ENCODE data around the gene FBXO4. TPM values are rescaled to one million over a fixed set of nuclear protein-coding genes. Genes with fewer than 3 reads are reported as not detected.

The FBXO4 gene
- total and polyA plus RNA-seq, 2 of the 8 experiments (the other 6 are each of a cell fraction or from before 2014, with no cell fraction given), result 0.60 to 0.88 TPM

GRCh38 chr5:41921874-41922273 lies 3.2 kb upstream of the FBXO4 start:
- no peak overlapping the region for H2BK20ac ChIP-seq (ENCODE audit: low read length)
- H2AFZ ChIP-seq (ENCODE audit: low read length), result no peak overlapping the region
- H3K4ac ChIP-seq (replicated peaks; ENCODE audit: insufficient read length, low read depth, low read length), result no peak overlapping the region
- DNase-seq (ENCODE audit: low read depth in 1 of 2, low spot score in 2 of 2), result no peak
- no peaks in the 10 kb centered on the region for H3K79me2 ChIP-seq (ENCODE audit: control insufficient read depth in 1 of 2, insufficient read depth in 2 of 2, low read length in 2 of 2)
- no peaks in the 10 kb centered on the region for H4K20me1 ChIP-seq (replicated peaks in 1 of 2; ENCODE audit: control insufficient read depth in 1 of 2, insufficient read depth in 2 of 2, low read length in 2 of 2)
- no peak overlapping the region for H3K56ac ChIP-seq (replicated peaks; ENCODE audit: insufficient read length, low read depth, low read length)
- H3K23ac ChIP-seq (ENCODE audit: insufficient read length), result no peak overlapping the region
- H4K5ac ChIP-seq (ENCODE audit: insufficient read length, low read depth, low read length), result no peak overlapping the region
- H4K91ac ChIP-seq (replicated peaks; ENCODE audit: insufficient read length, low read length), result no peak overlapping the region
- no peak overlapping the region for H3K9ac ChIP-seq (replicated peaks in 1 of 4; ENCODE audit: extremely low read depth in 1 of 4, low read depth in 3 of 4, low read length in 3 of 4)
- no peak overlapping the region for H2BK120ac ChIP-seq (replicated peaks; ENCODE audit: low read depth, low read length)
- no peaks in the 10 kb centered on the region for H3K79me1 ChIP-seq (ENCODE audit: low read depth, low read length)
- no peaks in the 10 kb centered on the region for H3K9me3 ChIP-seq (ENCODE audit: insufficient read depth in 2 of 2, low read depth in 1 of 2, low read length in 1 of 2)
- H3K18ac ChIP-seq (ENCODE audit: extremely low read depth, low read length), result no peak overlapping the region
- no peak overlapping the region for H2BK15ac ChIP-seq (ENCODE audit: low read length)
- H3K36me3 ChIP-seq (ENCODE audit: control insufficient read depth in 2 of 4, insufficient read depth in 4 of 4, low read length in 3 of 4), result peaks cover 2 to 25% (median 16%) of the 10 kb centered on the region in 4 experiments; a peak in 7 of 8 replicates
- no peak overlapping the region for H3K4me2 ChIP-seq (ENCODE audit: insufficient read depth in 1 of 2, low read depth in 2 of 2, low read length in 2 of 2)
- no peak overlapping the region for H2BK12ac ChIP-seq (ENCODE audit: low read depth, low read length)
- no peak overlapping the region for H2BK5ac ChIP-seq (ENCODE audit: low read depth, low read length)
- H3K4me3 ChIP-seq (ENCODE audit: extremely low read depth in 1 of 4, insufficient read depth in 2 of 4, low read depth in 3 of 4, low read length in 4 of 4), result no peak overlapping the region
- H3K27me3 ChIP-seq (replicated peaks in 1 of 4; ENCODE audit: control insufficient read depth in 3 of 4, extremely low read depth in 1 of 4, insufficient read depth in 3 of 4, low read length in 3 of 4), result no peaks in the 10 kb centered on the region
- no peak overlapping the region for H4K8ac ChIP-seq (ENCODE audit: extremely low read depth, insufficient read depth, low read length)
- peaks cover 0 to 3% (median 0%) of the 10 kb centered on the region in 4 experiments; a peak in 2 of 7 replicates for H3K4me1 ChIP-seq (replicated peaks in 1 of 4; ENCODE audit: control insufficient read depth in 3 of 4, insufficient read depth in 4 of 4, low read length in 3 of 4)
- no peak overlapping the region for H3K27ac ChIP-seq (ENCODE audit: low read depth, low read length)
- no peak overlapping the region for H2AK5ac ChIP-seq (ENCODE audit: low read depth, low read length)
- ChIA-PET POLR2A (ENCODE audit: partially characterized antibody) (no interaction called here), CTCF (ENCODE audit: partially characterized antibody) (no interaction called here)
- no peak overlapping the region for H3K14ac ChIP-seq (ENCODE audit: insufficient read length)
- 78% methylated on average over 1 of the region's 1 CpG; no CpG with 5 or more reads in 1 of the 2 experiments for WGBS, 2 experiments (ENCODE audit: extremely low coverage in 1 of 2, insufficient coverage in 1 of 2, insufficient read length in 1 of 2, insufficient replicate concordance in 2 of 2, low coverage in 1 of 2, low lambda C conversion rate in 2 of 2, missing lambda C conversion rate in 1 of 2)
- FAIRE-seq, result no peak
- peaks cover 3% of the 10 kb centered on the region; the same call in 1 of the 2 replicates for H3K23me2 ChIP-seq (ENCODE audit: low read depth, low read length)
- no peak for TF ChIP-seq ATF3 (IDR thresholded peaks at IDR 0.05; ENCODE audit: insufficient read depth, low read depth, low read length)
- TF ChIP-seq SP4 (IDR thresholded peaks at IDR 0.05; ENCODE audit: low read length), result no peak
- no peak for TF ChIP-seq KDM4A (IDR thresholded peaks at IDR 0.05; ENCODE audit: low read depth, low read length, severe bottlenecking)
- no peak for TF ChIP-seq E2F6 (IDR thresholded peaks at IDR 0.05)
- no peak for TF ChIP-seq SIN3A (conservative IDR thresholded peaks at IDR 0.05 in 1 of 2, IDR thresholded peaks at IDR 0.05 in 1 of 2; ENCODE audit: low read depth in 1 of 2, low read length in 2 of 2)
- TF ChIP-seq ATF2 (IDR thresholded peaks at IDR 0.05; ENCODE audit: low read length), result no peak
- TF ChIP-seq CBX5 (IDR thresholded peaks at IDR 0.05; ENCODE audit: low read depth, low read length), result no peak
- TF ChIP-seq JUND (IDR thresholded peaks at IDR 0.05; ENCODE audit: low read length), result no peak
- no peak for TF ChIP-seq HDAC2 (IDR thresholded peaks at IDR 0.05; ENCODE audit: borderline replicate concordance in 1 of 2, low read depth in 2 of 2, low read length in 2 of 2)

Data from H1 (cell line).